NCI-H1930 (cell line): ENCODE results near the gene TCF7L1.

Source experiments
- DNase-seq, 2 experiments: peaks; one replicate each; lab custom pipeline; 2025; lab: John Stamatoyannopoulos, UW

TCF7L1 gene

DNA sequence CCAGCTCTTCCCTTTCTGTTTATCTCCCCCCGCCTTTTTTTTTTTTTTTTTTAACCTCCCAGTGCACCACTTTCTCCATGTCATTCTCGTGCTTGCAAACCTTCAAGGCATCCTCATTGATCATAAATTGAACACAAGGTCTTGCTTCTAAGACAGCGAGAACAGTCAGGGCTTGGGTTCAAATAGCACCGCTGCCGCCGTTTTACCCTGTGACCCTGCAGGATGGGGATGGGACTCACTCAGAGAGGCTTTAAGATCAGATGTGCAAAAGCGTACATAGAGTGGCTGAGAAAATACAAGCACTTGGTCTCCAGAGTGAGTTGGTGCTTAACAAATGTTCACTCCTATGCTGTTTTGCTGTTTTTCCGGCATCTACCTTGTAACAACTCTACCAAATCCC is 93.6 kb downstream of the TCF7L1 start:
- DNase-seq, result no peak

DNA sequence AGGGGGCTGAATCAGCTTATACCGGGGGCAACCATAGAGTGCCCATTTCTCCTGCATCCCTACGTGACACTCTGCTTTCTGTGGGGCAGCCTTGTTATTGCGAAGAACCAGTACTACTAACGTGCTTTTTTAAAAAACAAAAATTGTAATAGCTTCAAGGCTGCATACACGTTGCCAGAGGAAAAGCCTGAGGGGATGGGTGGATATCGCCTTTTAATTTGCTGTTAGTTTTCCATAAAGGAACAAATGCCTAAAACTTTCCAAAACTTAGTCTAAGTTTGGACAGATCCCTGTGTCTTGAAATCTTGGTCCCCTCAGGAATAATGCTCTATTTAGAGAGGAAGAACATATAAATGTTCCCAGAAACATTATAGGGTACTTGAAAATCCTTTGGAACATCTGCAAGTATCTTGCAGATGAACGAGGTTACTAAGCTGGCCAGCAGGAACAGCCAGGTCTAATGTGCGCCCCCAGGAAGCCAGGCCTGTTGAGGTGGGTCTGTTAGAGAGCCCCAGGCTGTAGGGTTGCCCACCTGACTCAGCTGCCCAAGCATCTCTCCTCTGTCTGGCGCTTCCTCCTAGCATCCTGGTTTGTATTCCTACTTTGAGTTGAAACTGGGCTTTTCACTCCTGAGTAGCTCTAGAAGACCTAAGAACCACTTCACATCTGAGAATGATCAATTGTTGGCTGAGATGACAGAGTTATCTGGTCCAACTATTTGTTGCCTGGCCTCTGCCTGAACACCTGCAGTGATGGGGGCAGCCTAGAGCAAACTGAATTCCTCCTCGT is 97.7 kb downstream of the TCF7L1 start:
- no peak for DNase-seq

DNA sequence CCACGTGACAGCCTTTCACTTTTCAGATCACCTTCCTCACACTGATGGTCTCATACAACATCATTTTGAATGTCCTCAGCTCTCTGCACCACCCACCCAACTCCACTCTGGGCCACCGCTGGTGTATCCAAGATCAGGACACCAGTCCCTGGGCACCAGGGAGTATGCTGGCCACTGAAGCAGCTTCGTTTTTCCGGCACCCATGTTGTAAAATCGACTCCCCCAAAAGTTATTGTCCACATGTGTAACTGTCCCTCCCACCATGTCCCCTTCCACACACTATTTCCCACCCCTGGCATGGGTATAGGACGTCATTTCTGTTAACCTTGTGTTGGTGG is 98.2 kb downstream of the TCF7L1 start:
- DNase-seq, result no peak

DNA sequence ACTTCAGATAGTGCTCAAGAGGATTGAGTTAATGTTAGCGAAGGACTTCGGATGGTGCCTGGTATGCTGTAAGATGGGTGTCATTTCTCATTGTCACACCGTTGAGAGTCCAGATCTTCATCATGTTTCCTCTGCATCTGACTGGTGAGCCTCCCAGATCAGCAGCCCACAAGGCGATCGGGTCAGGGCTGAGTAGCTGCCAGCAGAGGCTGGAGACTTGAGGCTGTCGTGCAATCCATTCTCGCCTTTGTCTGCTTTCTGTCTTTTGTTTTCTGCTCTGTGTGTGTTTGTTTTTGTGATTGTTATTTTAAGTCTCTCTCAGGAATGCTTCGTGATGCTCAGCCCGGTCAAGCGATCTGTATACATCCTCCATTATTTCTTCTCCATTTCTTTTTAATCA is 98.8 kb downstream of the TCF7L1 start:
- DNase-seq, result no peak

DNA sequence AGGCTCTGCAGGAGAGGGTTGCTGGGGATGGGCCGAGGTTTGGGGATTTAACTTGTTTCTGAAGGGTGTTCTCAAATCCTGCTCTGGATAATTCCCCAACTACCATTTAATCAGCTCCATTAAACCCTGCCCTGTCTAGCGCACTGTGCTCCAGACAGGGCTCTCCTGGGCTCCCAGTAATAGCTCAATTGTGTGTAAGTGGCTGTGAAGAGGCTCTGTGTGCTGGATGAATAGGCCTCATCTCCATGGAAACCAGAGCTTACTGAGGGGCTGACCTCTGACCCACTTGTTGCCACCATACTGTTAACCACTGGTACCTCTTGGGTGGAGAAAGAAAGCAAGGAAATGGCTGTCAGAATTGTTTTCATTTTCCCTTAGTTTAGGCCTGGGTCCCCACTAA is 101.7 kb downstream of the TCF7L1 start:
- DNase-seq, result peak in 1 of 2 experiments; percentile 36

DNA sequence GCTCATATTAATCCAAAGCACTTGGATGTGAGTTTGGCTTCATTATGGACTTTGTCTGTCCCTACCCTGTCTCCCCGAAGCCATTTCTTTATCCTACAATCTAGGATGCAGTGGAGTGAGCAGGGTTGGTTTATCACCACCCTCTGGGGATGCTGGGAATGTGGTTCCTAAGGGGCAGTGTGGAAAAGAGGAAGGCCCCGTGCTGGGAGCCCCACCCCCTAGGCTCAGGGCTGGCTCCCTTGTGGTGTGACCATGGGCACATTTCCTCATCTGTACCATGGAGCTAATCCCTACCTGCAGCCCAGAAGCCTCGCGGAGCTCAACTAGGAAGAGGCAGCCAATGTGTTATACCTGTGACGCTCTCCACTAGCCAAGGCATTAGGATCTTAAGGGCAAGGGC is 102.1 kb downstream of the TCF7L1 start:
- peak in 1 of 2 experiments; percentile 14 for DNase-seq

DNA sequence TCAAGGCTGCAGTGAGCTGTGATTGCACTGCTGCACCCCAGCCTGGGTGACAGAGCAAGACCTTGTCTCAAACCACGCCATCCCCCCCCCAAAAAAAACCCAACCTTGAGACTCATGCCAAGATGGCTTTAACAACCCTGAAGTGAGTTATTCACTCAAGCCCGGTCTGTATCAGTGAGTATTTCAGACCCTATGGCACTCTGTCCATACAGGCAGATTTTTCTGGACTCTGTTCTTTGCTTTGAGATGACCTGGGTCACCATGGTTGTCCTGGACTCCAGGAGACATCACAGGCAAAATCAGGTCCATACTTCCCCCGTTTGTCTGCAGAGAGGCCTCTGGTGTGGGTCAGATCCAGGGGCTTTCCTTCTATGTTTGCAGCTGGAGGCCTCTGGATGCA is 102.9 kb downstream of the TCF7L1 start:
- no peak for DNase-seq

DNA sequence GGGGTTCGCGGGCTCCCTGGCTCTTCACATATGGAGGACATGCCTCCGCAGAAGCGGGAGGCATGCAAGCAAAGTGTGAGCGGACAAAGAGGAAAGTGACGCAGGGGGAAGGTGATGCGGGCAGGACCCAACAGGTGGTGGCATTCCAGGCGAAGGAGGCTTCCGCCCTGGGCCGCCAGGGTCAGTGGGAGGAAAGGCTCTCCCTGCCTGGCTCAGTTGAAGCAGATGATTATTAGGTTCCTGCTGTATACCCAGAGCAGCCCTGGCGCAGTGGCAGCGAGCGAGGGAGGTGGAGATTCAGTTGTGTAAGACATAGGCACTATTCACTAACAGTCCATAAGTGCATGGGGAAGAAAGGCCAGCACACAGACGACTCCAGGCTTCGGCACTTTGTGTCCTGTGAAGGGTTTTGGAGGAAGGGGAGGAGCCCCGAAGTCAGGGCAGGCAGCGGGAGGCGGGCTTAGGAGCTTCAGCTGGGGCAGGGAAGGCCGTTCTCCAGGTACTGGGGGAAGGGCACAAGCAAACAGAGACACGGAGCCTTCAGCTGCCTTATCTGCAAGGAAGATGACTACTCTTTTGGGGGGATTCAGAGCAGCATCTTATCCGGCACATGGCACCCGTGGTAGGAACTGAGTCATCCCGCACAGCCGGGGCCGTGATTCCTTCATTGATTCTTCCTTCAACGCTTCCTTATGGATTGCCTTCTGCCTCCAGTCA is 104.8 kb downstream of the TCF7L1 start:
- no peak for DNase-seq

DNA sequence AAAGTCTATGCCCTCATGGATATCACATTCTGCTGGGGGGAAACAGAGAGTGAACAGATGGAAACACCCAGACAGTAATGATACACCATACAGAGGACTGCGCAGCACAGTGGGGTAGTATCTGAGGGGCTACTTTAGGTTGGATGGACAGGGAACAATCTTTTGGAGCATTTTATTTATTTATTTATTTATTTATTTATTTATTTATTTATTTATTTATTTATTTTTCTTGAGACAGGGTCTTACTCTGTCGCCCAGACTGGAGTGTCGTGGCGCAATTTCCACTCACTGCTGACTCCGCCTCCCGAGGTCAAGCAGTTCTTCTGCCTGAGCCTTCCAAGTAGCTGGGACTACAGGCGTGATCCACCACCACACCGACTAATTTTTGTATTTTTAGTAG is 105.4 kb downstream of the TCF7L1 start:
- DNase-seq, result no peak

DNA sequence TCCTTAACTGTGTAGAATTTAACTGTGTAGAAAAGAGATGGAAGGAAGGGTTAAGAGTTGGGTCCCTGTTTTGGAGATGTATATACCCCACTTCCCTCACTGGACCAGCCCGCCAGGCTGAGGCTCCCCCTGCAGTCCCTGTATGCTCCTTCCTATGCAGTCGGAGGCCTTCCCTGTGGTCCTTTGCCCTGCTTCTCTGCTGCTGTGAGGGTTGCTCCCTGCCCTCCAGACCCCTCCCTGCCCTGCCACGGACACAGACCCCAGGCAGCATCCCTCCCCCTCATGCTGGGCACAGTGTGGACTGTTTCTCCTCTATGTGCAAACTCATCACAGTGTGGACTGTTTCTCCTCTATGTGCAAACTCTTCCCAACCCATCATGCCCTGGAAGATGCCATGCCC is 105.9 kb downstream of the TCF7L1 start:
- no peak for DNase-seq

DNA sequence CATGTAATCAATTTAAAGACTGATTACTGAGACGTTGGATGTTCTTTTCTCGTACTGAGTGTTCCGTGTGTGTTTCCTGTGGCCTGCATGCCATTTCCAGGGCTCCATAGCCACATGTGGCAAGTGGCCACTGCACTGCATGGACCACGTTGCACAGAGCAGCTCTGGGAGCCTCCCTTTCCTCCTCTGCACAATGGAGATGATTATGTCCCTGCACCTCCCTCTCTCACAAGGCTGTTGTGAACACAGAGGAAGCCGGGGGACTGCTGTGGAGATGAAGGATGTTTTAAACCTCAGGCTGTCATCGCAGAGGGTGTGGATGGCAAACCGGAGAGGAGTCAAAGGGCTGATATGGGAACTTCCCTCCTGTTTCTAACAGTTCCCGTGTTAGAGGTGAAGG is 106.9 kb downstream of the TCF7L1 start:
- DNase-seq, result no peak

DNA sequence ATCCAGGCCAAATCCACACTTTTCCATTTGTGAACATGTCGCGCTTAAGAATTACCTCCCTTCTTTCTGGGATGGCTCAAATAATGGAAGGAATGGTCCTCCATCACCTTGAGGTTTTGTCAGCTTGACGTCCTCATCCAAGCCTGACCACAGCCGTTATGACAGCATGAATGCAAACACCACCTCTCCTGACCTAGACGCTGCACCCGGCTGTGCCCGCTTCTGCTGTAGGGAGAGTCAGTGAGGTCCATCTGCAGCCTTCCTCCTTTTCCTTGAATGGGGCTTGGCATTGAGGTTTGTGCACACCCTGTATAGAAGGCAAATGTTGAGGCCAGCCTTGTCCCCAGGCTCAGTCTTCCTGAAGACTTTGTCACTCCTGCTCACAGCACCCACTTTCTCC is 109.1 kb downstream of the TCF7L1 start:
- no peak for DNase-seq

DNA sequence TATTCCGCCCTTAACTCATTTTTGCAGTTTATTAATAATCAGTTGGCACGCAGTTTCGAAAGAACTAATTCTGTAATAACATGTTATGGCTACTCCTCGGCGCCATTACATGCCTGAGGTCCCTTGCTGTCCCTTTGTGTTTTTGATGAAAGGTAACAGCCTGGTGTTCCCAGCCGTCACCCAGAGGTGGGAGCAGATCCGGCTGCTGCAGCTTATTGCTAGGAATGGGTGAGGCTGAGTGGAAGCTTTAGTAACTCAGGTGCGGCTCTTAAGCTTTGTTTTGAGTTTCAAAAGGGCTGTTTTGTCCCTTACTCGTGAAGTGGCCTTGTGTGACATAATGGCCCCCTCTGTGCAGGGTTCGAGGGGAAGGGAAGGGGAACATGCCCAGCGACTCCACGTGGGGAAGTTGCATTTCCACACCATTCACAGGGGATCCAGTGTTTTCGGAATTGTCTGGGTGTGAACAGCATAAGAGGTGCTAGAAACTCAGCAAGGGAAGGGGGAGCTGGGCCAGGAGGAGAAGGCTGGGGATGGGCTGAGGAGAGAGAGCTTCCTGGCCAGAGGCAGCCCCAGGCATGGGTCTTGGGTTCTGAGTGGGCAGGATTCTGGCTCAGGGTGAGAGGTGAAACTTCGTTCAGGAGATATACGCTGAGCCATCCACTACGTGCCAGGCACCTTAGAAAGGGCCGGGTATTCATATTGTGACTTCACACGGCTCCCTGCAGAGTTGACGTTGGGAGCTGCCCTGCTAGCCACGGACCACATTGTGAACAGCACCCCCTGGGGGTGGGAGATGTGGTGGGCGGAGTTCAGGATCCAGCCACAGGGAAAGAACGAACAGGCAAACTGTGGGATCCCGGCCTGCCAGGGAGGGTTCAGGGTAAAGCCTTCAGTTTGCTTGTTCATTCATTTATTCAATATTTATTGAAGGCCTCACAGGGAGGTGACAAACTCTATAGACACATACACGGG is 110.2 kb downstream of the TCF7L1 start:
- peak; percentile 21 to 55 for DNase-seq

DNA sequence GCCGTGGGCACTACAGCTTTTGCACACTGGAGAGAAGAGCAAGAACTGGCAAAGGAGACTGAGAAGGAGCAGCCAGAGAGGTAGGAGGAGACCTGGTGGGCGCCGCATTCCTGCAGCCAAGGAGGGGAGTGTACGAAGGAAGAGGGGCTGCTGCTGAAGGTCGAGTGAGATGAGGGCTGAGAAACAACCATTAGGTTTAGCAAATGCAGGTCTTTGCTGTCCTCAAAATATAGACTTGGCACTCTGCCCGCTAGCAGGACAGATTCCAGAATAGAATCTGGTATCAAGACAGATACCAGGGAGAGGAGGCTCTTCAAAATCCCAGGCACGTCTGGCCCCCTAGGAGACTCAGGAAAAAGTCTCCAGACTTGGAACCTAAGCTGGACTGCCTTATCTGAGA is 111.6 kb downstream of the TCF7L1 start:
- no peak for DNase-seq

DNA sequence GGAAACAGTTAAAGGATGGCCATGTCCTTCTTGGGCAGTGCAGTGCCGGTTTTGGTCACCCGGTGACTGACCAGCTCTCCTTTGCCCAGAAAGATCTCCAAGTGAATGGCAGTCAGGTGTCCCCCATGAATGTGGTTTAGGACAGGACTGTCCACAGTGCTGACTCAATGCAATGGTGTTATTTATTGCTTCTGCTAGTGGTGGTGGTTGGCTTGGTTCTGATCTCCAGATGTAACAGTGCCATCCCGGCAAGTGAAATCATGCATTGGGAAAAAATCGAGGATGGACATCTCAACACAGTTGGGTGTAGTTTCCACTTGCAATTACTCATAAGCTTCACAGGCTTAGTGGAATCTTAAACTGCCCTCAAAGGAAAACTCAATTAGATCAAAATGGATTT is 112.7 kb downstream of the TCF7L1 start:
- no peak for DNase-seq

DNA sequence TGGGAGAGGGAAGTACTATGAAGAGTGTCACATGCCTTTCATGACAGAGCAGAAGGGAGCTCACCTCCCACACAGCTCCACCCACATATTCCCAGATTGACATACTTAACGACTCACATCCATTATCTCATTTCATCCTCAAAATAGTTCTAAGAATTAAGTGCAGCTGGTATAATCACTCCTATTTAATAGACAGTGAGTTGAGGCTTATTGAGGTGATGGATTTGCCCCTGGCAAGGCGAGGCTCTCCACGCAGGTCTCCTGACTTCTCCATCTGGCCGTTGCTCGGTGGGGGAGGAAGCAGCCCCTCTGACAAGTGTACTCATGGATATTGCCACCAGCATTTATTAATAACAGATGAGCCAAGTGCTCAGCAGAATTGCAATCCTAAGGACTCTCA is 113.2 kb downstream of the TCF7L1 start:
- no peak for DNase-seq

DNA sequence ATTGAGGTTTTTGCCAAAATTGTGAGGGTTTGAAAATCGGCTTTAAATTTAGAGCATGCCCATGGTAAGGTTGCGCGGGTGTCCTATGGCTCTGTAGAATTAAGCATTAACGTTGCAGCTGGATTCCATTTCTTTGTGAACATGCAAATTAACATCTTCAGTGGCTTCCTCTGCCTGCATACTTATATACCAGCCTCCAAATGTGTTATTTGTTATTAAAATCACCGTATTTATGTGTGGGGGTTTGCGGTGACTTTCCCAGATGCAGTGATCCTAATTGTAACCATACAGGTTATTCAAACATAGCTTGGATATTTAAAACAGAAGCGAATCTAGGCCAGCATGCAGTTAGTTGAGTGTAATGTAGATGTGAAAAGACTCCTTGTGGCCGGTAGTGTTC is 114.4 kb downstream of the TCF7L1 start:
- no peak for DNase-seq

DNA sequence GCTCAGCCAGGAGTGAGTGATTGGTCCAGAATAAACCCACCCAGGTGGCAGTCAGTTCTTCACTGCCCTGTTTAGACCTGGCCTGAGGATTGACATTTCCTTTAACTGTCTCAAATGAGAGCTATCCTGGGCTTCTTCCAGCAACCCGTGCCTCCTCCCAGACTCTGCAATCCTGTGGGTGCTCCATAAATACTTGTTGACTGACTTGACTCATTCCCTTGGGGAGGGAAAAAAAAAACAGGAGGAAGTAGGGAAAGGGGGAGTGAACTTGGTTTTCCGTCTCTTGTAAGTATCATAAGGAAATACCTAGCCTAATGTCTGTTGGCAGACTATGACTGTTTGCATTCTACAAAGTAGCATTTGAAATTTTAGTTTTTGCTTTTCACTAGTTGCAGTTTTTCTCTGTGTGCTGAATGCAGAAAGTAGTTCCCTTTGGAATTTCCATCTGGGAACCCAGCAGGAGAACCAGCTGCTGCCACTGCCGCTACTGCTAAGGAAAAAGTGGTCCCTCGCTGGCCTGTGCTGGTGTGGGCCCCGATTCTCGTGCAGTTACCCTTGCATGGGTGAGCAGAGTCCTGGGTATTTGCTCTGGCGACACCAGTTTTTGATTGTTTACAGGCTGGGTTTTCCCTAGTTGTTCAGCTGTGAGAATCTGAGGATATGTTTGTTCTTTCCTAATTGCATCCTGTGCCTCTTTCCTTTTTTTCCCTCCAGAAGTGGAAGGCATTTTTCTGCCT is 115.7 kb downstream of the TCF7L1 start:
- no peak for DNase-seq

DNA sequence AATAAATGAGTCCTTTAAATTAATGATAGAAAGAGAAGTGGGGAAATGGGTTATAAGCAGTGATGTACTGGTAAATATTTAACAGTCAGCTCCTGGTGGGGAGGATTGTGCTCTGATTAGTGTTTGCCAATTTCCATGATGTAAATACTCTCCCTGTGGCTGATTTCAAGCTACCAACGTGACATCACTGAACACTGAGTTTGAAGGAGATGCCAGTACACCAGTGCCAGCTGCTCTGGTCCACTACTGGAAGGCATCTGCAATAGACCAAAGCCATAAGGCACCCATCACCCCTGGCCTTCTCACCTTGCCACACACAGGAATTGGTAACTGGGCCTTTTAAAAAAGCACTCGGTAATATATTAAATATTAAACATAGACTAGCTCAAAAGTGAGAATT is 116.9 kb downstream of the TCF7L1 start:
- DNase-seq, result no peak

DNA sequence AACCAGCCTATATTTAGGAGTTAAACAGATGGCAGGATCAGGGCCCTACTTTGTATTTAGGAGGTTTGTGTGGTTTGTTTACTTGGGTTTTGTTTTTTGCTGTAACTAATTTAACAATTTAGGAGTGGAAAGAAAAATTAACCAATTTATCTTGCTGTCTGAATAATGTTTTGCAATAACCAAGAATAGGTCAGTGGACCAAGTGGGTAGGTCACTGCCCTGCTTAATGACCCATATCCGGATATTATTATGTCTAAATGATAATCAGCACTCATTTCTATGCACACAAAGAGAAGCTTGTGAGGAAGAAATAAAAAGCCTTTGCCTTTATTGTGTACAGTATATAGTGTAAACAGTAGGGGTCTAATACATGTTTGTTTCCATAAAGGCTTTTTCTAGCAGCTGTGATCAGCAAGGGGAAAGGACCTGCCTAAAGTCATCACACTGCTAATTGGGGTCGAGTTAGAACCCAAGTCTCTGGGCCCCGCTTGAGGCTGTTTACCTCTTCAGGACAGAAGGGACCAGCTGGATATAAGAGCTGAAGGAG is 118.0 kb downstream of the TCF7L1 start:
- no peak for DNase-seq

DNA sequence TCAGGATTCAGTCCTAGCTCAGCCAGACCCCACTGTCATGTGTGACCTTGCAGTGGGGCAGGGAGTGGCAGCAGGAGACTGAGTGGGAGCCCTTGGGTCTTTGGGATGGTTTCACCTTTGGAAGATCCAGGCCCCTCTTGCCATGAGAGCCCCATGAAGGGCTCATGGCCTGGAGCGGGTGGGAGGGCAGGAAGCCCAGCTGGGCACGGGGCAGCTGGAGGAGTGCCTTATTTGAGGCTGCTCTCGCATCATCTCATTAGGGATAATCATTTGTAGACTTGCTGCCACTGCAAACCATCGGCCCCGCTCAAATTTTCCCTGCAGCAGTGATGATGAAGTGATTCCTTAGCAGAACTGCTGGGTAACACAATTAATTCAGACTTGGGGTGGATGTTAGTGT is 120.7 kb downstream of the TCF7L1 start:
- no peak for DNase-seq
